GM12872 (cell line): ENCODE data around the gene CNTROB.

Experiments used
- CTCF ChIP-seq: IDR thresholded peaks from 3 replicates; pipeline ENCODE4 v1.5.1; 2011; ENCODE audit warnings: low read depth, mild to moderate bottlenecking, low read length, moderate library complexity; ENCODE audit not compliant: insufficient read depth

CNTROB gene

DNA sequence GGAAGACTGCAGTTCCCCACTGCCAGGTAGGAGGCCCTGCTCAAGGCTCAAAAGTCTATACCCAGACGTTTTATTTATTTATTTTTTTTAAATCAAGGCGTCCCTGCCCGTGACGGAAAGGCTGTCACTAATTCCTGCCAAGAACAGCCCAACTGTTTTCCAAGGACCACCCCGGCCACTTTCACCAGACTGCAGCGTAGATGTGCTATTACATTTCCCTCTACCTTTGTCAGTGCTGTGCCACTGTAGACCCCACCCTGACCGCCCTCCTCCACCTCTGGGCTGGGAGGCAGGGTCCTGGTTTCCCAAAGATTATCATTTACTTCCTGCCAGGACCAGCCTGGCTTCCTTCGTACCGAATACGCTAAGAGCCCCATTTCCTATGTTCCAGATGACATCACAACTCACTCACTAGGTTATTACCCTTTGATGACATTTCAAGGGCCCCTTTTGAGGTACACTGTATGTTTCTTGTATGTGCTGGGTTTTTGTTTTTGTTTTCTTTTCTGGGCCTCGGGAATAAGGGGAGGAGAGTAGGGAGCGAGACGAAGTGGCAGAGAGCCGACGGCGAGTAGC is 9.6 kb upstream of the CNTROB start:
- no peak for TF ChIP-seq CTCF

- TF ChIP-seq CTCF, result no peak
These were observed 9.0 kb upstream of the CNTROB start for GRCh38 chr17:7922845-7923628.

DNA sequence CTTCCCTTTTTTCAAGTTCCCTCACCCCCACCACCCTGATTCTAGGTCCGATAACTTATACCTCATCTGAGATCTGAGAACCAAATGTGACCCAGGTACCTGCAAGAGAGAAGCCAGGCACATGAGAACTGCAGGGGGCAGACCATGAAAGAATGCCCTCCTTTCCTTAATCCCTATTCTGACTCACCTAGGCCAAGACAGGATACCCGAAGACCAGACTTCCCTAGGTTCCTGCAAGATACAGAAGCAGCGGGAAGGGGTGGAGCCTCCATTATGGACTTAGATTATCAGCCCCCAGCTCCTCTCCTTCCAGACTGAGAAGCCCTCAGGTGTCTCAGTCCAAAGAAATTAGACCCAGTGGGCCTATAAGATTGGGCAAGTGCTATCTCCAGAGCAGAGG is 4.4 kb upstream of the CNTROB start:
- no peak for TF ChIP-seq CTCF

GRCh38 chr17:7929158-7930023 is 2.6 kb upstream of the CNTROB start, which contains the start of gene KCNAB3:
Gene KCNAB3 (minus strand): TSS chr17:7929856. CDS start chr17:7929435, 421 bp downstream.
- TF ChIP-seq CTCF, result no peak

DNA sequence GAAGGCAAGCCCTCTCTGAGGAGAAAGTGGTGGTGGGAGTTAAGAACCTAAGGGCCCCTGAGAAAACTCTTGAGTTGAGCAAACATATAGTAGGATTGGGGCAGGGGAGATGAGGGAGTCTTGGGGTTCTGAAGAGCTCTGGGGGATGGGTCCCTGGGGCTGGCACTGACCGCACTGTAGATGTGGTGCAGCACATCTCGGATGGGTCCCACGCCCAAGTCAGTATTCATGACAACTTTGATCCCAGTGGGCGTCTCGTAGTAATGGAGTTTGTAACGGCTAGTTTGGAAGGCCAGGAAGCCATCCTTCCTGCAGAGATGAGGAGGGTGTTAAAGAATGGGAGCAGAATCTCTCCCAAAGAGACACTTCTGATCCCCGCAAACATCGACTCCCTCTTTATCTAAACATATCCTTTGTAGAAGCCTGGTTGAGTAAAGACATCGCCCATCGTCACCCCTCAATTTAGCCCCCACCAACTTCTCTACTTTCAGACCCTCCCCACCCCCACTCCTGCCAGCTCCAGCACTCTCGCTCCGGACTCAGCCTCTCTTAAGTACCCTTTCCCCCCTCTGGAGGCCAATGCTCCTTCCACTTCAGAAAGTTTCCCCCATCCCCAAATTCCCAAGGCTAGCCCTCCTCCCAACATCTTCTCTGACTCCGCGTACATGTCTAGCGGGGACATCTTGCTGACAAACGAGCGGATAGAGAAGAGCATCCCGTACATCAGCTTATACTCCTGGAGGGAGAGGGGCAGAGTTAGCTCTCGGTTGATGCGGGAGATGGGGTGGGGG is 970 bp upstream of the CNTROB start:
- TF ChIP-seq CTCF, result no peak

DNA sequence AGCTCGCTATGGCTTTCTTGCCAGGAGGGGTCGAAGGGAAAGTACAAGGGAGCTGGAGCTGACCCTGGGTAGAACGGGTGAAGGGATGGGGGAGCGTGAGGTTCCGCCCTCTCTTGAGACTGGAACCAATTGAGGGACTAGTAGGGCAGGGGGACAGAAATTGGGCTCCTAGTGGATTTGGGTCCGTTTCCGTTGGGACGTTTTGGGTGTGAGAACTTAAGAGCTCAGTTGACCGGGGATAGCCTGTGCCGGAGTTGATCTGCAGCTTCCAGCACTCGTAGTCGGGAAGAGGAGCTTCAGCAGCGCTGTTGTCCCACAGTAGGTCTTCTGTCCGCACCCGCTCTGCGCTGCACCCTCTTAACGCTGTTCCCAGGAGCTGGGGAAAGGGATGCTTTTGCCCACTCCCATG is 481 bp downstream of the CNTROB start:
- no peak for TF ChIP-seq CTCF

- peak; percentile 25; the same call in 1 of the 3 replicates for TF ChIP-seq CTCF
These were observed 943 bp downstream of the CNTROB start for GRCh38 chr17:7932949-7933348.
